ENCODE data around the gene TRIM36.
A peak's percentile ranks its signal among the peaks of the same experiment; 100 is the strongest.

Gene TRIM36, protein sequence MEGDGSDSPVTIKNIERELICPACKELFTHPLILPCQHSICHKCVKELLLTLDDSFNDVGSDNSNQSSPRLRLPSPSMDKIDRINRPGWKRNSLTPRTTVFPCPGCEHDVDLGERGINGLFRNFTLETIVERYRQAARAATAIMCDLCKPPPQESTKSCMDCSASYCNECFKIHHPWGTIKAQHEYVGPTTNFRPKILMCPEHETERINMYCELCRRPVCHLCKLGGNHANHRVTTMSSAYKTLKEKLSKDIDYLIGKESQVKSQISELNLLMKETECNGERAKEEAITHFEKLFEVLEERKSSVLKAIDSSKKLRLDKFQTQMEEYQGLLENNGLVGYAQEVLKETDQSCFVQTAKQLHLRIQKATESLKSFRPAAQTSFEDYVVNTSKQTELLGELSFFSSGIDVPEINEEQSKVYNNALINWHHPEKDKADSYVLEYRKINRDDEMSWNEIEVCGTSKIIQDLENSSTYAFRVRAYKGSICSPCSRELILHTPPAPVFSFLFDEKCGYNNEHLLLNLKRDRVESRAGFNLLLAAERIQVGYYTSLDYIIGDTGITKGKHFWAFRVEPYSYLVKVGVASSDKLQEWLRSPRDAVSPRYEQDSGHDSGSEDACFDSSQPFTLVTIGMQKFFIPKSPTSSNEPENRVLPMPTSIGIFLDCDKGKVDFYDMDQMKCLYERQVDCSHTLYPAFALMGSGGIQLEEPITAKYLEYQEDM

DNA sequence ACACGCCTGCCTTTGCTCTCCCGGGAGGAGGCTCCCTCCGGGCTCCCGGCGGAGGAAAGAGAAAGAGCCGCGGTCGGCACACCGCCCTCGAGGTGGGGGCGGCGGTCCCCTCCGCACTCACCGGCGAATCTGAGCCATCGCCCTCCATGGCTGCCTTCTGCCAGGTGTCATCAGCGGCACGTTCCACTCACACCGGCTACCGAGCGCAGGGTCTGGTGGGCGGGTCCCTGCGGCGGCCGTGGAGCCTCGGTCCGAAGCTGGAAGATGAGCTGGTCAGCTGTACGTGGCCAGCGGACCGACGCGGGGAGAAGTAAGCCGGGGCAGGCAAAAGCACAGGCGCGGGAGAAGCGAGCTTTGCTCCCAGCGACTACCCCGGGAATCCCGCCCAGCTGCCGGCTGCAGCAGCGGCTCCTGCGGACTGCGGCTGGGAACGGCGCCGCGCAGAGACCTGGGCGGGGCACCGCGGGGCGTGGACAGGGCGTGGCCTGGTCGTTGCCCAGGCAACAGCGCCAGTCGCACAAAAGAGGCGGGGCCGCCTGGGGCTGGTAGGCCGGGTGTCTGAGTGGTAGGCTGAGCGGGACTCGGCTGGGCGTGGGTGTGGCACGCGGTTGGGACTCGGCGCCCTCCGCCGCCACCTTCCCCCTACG is at the start of gene TRIM36:
Gene TRIM36 (minus strand): TSS at position 422 of the 647 bp plus-strand sequence. CDS start 274 bp downstream, at position 148.
- peak; percentile 98 for DNase-seq (ENCODE audit: low spot score)

DNA sequence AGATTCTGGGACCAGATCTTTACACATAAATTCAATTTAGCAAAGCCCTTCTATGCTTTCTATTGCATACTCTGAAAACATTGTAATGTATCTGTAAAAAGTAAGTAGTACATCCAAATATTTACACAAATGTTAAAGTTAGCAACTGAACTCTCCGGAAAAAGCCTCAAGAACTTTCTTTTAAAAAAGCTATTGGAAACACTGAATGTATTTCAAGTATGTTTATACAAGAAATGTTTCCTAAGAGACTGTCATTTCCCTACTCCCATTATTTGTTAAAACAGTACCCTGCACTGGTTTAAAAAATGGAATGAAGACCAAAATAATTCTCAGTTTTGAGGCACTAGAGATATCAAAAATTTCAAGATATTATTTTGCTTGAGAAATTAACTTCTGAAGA is 44.8 kb upstream of the TRIM36 start:
- DNase-seq (ENCODE audit: low spot score): no peak

DNA sequence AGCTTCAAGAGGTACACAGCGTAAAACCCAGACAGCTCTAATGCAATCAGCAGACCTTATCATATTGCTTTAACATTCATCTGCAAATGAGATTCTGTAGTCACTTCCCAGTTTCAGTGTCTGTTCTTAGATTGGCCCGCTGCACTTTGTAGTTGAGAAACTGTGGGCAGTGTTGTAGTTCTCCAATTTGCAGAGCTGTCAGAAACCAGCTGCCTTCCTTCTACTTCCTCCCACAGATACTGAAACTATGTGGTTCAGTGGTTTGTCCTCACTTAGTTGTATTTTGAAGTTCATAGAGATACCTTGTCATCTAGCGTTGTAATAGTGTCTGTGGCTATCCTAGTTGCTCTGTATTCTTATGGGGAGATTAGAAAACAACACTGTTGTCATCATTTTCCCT is 39.6 kb upstream of the TRIM36 start:
- no peak for DNase-seq (ENCODE audit: low spot score)

DNA sequence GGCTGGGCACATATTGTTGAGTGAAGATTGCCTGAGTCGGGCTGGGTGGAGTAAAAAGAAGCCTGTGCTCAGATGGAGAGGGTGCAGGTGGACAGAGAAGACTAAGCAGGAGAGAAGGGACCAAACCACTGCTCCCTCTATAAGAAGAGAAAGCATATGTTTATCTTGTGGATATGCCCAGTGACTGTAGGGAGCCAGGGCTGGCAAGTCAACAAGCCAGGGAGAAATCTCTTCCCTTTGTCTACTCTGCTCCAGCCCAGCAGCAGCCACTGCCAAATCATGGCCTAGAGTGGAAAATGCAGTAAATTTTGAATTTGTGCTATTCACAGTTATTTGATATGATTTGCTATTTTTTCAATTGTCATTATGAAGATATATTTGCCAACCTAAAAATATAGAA is 33.2 kb upstream of the TRIM36 start:
- no peak for DNase-seq (ENCODE audit: low spot score)

DNA sequence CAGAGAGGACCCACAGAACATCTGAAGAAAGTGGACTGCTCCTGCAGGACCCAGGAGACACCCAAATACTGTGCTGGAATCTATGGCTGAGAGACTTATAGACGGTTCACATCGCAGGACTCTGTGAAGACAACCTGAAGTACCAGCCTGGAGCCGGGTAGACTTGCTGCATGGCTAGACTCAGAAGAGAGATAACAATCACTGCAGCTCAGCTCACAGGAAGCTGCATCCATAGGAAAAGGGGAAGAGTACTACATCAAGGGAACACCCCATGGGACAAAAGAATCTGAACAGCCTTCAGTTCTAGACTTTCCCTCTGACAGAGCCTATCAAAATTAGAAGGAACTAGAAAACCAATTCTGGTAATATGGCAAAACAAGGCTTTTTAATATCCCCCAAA is 26.5 kb upstream of the TRIM36 start:
- DNase-seq (ENCODE audit: low spot score): no peak

DNA sequence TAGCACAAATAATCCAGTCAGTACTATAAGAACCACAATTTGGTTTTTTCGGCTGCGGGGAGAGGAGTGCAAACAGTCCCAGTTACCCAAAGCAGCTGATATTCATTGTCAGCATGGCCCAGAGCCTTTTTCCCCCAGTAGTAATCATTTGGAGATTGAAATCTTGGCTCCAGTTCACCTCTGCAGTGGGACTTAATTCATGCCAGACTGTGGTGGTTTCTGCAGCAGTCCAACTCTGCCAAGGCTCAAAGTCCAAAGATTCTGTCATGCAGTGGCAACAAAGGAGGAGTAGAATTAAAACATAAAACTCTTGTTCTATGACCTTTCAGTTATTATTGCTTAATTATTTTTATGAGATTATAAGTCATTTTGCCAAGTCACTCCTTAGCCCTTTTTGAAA is 25.0 kb upstream of the TRIM36 start:
- peak; percentile 26 for DNase-seq (ENCODE audit: low spot score)

DNA sequence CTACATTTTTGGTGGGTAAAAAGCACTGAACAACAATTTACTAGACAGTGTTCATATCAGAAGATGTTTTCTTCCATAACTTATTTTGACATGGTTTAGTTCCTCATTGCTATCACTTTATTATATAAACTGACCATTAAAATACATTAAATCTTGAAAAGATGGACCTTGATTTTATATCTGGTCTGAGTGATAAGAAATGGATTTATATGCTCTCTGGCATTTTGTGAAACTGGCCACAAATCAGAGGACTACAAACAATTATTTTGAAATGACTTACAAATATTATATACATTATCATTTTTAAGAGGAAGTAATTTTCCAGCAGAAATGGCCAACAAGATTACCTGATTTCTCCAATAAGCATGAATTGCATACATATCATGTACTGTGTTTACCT is 23.6 kb upstream of the TRIM36 start:
- no peak for DNase-seq (ENCODE audit: low spot score)

DNA sequence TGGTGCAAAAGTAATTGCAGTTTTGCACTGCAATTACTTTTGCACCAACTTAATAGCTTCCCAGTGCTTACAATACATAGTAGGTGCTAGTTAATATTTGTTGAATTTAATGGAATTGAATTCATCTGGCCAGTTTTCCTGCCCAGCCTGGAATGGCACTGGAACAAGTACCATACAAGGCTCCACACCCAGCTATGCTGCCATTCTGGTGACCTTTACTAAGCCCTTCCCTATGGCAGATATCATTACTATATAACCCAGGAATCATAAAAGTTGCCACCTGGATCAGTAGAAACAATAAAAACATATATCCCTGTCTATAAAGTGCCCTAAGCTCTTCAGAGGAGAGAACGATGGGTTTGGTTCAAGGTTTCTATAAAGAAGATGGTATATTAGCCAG is 22.4 kb upstream of the TRIM36 start:
- DNase-seq (ENCODE audit: low spot score): no peak

DNA sequence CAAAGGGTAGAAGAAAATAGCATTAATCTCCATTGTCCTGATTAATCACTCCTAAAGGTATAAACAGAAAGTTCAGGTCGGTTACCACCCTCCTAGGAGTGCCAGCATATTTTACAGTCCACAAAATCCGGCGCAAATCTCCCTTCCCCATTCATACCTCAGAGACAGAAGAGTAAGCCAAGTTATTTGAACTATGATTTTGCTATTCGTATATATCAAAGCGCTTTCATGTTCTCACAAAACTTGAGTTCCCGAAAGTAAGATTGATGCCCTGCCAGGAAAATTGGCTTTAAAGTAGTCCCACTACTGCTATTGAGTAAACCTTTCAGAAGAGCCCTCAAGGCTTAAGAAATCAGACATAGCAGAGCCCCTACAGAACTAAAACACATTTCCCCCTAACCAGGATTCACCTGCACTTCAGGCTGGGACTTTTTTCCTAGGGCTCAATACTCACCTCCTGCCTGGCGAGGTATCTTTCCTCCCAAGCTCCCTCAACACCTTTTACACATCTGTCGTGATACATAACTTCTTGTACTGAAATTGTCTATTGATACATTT is 21.8 kb upstream of the TRIM36 start:
- no peak for DNase-seq (ENCODE audit: low spot score)

DNA sequence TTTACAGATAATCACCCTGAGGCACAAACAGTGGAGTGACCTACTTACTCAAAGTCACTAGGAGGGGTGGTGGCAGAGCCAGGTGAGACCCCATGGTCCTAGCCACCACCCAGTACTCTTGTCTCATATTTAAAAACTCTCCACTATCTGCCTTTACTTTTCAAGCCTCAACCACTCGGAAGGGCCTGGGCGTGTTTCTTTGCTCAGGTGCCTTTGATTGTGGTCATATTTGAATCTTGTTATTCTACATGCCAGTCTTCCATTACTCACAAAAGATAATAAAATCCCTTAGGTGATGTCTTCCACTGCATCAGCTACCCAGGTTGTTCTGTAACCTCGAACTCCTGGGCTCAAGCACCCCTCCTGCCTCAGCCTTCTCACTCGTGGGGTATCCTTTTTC is 20.7 kb upstream of the TRIM36 start:
- no peak for DNase-seq (ENCODE audit: low spot score)

DNA sequence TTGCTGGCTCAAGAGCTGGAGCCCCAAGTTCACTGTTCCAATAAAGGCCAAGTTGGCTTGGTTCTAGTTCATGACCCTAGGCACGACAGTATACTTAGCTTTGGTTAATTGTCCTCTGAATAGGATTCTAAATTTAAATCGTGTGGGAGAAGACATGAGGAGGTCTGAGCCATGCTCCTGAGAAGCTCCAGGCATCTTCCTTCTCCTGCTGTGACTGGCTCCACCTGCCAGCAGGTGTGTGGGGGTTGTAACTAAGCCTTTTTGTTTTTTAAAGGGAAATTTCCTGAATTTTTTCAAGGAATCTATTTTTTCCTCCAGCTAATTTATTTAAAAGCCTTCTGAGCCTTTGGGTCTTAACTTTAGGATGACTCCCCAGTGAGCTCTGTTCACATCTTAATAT is 20.2 kb upstream of the TRIM36 start:
- DNase-seq (ENCODE audit: low spot score): no peak

DNA sequence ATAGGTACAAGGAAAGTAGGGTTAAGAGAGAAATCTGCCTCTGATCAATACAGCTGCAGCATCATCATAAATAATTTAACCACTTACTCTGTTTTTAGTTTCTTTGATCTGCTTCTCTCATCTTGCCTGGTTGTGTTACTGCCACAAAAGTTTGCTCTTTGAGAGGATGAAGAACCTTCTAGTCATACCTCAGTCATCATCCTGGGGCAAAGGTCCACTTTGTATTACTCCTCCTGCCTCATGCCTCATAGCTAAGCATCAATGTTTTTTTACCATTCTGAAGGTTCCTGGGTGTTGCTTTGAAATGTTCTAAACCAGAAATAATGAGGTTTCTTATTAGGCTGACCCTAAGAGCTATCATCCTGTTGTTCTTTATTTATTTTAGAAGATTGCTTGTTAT is 17.1 kb upstream of the TRIM36 start:
- DNase-seq (ENCODE audit: low spot score): no peak

DNA sequence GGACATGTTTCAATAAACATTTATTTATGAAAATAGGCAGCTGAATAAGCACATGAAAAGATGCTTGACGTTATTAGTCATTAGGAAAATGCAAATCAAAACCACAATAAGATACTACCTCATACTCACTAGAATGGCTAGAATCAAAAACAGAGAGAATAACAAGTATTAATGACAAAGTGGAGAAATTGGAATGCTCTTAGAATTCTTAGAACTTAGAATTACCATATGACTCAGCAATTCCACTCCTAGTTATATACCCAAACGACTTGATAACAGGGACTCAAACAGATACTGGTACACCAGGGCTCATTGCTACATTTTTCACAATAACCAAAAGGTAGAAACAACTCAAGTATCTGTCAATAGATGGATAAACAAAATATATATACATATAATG is 15.1 kb upstream of the TRIM36 start:
- no peak for DNase-seq (ENCODE audit: low spot score)

DNA sequence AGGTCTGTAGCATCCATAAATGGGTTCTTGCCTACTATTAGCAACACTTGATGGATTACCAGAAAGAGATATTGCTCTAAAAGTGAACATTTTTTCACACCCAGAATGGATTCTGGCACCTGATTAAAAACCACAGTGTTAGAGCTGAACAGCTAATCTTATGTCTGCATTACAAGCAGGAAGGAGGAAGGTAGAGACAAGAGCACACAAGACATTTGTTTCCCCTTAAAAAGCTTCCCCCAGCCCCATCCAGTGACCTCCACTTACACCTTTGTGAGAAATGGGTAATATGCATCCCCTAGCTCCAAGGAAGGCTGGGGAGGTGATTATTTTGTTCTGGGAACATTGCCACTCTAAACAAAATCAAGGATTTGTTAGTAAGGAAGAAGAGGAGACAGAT is 12.0 kb upstream of the TRIM36 start:
- DNase-seq (ENCODE audit: low spot score): no peak

DNA sequence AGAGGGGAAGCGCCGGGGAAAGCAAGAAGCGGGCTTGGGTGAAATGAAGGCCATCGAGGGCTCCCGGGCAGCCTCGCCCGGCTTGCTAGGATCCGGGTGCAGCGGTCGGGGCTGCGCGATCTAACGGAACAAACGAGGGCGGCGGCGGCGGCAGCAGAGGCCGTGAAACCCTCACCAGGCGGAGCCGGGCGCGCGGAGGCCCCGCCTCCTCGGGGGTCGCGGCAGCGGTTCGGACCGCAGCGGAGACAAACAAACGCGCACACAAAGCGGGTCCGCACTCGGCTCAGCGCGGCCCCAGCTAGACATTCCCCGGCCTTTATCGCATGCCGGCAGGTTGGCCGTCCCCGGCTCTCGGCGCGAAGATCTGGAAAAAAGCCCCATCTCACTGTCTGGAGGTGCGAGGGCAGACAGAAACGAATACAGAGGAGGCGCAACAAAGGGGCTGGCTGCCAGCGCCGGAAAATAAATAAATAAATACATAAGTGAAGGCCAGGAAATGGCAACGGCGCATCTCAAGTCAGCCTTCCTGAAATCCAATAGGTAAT is 10.5 kb upstream of the TRIM36 start:
- DNase-seq (ENCODE audit: low spot score): peak; percentile 66

DNA sequence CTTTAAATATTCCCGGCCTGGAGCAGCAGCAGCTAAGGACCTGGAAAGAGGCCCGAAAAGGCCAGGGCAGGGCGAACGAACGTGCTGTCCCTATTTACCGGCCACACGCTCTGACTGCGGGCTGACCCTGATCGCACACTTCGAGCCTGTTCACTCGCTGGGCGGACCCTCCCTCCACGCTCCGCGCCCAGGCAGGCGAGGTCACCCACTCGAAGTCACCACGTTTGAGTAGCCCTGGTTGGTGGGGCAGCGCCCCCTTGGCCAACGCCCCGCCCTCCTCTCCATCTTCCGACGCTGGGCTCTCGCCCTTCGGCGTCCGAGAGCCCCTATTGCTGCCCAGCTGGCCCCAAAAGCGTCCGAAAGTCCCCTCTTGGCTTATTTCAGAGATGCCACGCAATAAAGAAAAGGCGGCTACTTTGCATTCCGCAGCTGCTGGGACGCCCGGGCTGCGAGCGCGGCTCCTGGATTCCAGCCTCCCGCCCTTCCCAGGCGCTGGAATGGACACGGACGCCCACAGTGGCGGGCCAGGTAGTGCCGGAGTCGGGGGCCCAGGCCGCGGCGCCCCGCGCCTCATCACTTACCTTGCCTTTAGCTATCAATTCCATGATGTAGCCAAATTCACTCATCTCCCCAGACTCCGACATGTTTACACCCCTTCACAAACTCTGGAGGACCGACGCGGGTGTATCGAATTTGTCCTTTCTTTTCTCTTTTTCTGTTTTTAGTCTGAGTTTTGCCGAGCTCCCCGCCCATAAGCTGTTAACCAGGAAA is 9.9 kb upstream of the TRIM36 start:
- peak; percentile 28 for DNase-seq (ENCODE audit: low spot score)

DNA sequence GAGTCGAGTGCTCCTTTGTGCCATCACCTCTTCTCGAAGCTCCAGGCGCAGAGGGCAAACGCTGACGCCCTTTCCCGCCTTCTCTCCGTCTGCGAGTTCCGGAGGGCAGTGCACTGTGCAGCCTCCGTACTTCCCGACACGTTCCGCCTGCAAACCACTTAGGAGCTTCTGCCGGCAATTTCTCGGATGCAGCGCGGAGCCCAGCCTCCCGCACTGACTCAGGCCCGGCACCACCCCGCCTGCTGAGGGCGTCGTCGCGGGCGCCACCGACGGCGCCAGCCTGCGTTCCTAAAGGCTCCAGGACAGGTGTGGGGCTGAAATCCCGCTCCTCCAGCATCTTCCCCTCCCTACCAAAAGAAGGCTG is 9.3 kb upstream of the TRIM36 start:
- DNase-seq (ENCODE audit: low spot score): no peak

DNA sequence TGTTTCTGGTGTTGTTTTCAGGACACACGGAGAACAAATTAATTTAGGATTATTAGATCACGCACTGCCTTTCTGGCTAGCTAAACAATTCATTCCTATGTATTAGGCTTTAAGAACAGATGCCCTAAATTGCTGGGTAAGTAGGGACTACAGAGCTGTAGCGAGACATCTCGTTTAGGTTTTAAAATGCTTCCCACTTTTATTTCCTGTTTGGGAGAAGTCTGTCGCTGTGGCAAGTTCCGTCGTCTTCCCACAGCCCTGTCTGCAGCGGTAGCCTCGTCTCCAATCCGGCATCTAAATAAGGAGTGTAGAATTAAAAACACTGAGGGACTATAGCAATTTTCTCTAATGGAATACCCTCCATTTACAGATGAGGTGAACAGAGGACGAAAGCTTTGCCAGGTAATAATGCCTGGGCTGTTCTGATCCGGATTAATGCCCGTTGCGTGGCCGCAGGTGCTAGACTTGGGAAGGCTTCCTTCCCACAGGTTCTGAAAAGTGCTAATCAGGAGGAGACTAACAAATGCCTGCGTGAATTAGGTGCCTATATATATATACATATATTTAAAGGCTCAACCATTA is 1.3 kb upstream of the TRIM36 start:
- peak; percentile 52 for DNase-seq (ENCODE audit: low spot score)

DNA sequence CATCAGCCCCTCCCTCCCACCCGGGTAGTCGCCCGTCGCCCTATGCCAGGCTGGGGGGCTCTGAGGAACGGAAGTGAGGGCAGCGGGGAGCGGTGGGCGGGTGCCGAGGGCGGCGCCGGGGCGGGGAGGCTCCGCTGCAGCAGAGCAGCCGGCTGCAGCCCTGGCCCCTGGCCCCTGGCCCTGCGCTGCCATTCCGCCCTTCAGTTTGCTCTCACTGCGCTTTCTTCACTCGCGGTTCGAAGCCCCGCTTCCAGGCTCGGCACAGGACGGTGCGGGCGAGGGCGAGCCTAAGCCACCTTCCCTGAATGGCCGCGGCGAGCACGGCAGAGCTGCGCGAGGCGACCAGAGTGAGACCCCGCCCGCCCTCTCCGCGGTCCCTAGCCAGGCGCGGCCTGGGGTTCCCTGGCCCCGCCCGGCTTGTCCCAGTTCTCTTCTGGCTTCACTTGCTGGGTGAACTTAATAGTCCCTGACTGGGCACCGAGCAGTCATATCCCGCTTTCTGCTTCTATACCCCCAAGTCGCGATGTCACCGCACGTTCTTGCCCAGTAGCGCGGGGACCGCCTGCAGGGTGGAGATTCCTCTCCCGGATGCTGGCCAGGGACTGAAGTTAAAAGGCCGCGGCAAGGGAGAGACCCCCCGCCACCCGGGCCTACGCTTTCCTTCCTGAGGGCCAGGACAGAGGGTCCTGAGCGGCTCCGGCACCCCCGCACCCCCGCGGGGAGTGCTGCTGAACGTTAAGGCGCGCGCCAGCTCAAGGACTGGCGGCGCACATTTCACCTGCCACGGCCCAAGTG is 623 bp upstream of the TRIM36 start:
- DNase-seq (ENCODE audit: low spot score): no peak

DNA sequence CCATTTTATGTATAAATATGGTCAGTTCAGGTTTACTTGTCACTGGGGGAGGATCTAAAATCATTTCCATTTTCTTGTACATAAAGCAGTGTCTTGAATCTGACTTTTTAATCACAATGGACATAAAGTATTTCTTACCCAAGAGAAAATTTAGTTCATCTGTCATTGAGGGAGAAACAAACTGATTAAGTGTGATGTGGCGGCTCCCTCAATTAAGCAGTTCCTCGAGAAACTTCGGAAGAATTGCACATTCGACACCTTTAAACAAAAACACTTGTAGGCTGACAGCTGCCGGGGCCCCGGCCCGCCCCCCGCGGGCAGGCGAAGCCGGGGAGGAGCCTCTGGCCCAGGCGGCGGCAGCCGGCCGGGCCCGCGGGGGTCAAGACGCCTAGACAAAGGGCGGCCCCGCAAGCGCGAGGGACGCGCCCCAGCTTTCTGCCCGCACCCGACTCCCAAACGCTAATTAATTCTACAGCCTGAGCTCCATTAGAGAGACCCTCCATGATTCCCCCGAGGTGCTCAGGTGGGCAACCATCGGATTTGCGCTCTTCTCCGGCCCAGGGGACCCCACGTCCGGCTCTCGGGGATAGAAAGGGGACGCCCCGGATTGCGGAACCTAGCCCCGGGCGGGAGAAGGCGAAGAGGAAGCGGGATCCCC is 750 bp downstream of the TRIM36 start:
- peak; percentile 31 for DNase-seq (ENCODE audit: low spot score)
